ENCODE results near the gene CLRN2.
"Not testable (repeated sequence)": the region's sequence is repeated elsewhere in the genome, so short reads cannot be mapped to it uniquely, and the experiment has no call there.

CLRN2 gene

GRCh38 chr4:17545374-17546140 lies 30.6 kb downstream of the CLRN2 start:
- no peak for DNase-seq (ENCODE audit: low spot score)

- DNase-seq (ENCODE audit: low spot score): no peak
These were observed 31.3 kb downstream of the CLRN2 start for GRCh38 chr4:17546222-17546621.

GRCh38 chr4:17546678-17547077 lies 31.7 kb downstream of the CLRN2 start:
- DNase-seq (ENCODE audit: low spot score): no peak

- DNase-seq (ENCODE audit: low spot score): no peak
These were observed 35.6 kb downstream of the CLRN2 start for GRCh38 chr4:17550549-17550948.

- no peak for DNase-seq (ENCODE audit: low spot score)
These were observed 37.5 kb downstream of the CLRN2 start for GRCh38 chr4:17552427-17552826.

GRCh38 chr4:17554568-17554967 lies 39.6 kb downstream of the CLRN2 start:
- no peak for DNase-seq (ENCODE audit: low spot score)

- no peak for DNase-seq (ENCODE audit: low spot score)
These were observed 41.5 kb downstream of the CLRN2 start for GRCh38 chr4:17556498-17556897.

- no peak for DNase-seq (ENCODE audit: low spot score)
These were observed 42.9 kb downstream of the CLRN2 start for GRCh38 chr4:17557880-17558279.

GRCh38 chr4:17558941-17559708 lies 44.2 kb downstream of the CLRN2 start:
- DNase-seq (ENCODE audit: low spot score): no peak

GRCh38 chr4:17559709-17560048 lies 44.7 kb downstream of the CLRN2 start:
- DNase-seq (ENCODE audit: low spot score): no peak

- DNase-seq (ENCODE audit: low spot score): no peak
These were observed 45.2 kb downstream of the CLRN2 start for GRCh38 chr4:17560065-17560673.

GRCh38 chr4:17561195-17561909 lies 46.4 kb downstream of the CLRN2 start:
- DNase-seq (ENCODE audit: low spot score): peak; percentile 55

GRCh38 chr4:17562157-17562556 lies 47.2 kb downstream of the CLRN2 start:
- DNase-seq (ENCODE audit: low spot score): no peak

GRCh38 chr4:17565846-17566245 lies 50.9 kb downstream of the CLRN2 start:
- DNase-seq (ENCODE audit: low spot score): no peak

GRCh38 chr4:17567271-17567670 lies 52.3 kb downstream of the CLRN2 start:
- no peak for DNase-seq (ENCODE audit: low spot score)

- DNase-seq (ENCODE audit: low spot score): no peak
These were observed 59.2 kb downstream of the CLRN2 start for GRCh38 chr4:17574206-17574605.

- not testable (repeated sequence) for DNase-seq (ENCODE audit: low spot score)
These were observed 60.2 kb downstream of the CLRN2 start for GRCh38 chr4:17575177-17575576.
